Hepatocyte (in vitro differentiated cells): ENCODE measurements around the gene SYDE1.
"Not testable (repeated sequence)": the region's sequence is repeated elsewhere in the genome, so short reads cannot be mapped to it uniquely, and the experiment has no call there.

Source experiments
- EZH2 ChIP-seq: fragments of 200-600 bp; sonication (generic); IDR thresholded peaks from 2 replicates; pipeline ENCODE4 v1.6.1; 2016; ENCODE audit warnings: antibody characterized with exemption, mild to moderate bottlenecking, borderline replicate concordance
- EZH2phosphoT487 ChIP-seq: fragments of 200-600 bp; sonication (generic); IDR thresholded peaks from one replicate; pipeline ENCODE4 v1.6.1; 2018; ENCODE audit warnings: antibody characterized with exemption, mild to moderate bottlenecking, low read depth, moderate library complexity; ENCODE audit not compliant: unreplicated experiment, severe bottlenecking
- TF ChIP-seq, protein P1 (sequence below): fragments of 200-600 bp; sonication (generic); IDR thresholded peaks from 2 replicates; pipeline ENCODE4 v1.5.1; 2016; ENCODE audit warnings: antibody characterized with exemption, mild to moderate bottlenecking; ENCODE audit not compliant: poor library complexity

DNA sequence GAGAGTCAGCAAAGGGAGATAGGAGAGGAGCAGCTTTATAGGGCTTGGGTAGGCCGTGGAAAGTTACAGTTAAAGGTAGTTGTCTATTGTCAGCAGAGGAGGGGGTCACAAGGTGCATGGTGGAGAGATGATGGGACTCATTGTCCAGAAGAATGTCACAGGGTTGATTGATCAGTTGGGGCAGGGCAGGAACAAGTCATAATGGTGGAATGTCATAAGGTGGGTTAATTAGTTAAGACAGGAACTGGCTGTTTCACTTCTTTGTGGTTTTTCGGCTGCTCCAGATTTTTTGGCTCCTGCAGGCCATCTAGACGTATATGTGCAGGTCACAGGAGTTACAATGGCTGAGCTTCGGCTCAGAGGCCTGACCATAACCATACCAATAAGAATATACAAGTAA lies 36.8 kb upstream of the SYDE1 start:
- TF ChIP-seq, protein P1, sequence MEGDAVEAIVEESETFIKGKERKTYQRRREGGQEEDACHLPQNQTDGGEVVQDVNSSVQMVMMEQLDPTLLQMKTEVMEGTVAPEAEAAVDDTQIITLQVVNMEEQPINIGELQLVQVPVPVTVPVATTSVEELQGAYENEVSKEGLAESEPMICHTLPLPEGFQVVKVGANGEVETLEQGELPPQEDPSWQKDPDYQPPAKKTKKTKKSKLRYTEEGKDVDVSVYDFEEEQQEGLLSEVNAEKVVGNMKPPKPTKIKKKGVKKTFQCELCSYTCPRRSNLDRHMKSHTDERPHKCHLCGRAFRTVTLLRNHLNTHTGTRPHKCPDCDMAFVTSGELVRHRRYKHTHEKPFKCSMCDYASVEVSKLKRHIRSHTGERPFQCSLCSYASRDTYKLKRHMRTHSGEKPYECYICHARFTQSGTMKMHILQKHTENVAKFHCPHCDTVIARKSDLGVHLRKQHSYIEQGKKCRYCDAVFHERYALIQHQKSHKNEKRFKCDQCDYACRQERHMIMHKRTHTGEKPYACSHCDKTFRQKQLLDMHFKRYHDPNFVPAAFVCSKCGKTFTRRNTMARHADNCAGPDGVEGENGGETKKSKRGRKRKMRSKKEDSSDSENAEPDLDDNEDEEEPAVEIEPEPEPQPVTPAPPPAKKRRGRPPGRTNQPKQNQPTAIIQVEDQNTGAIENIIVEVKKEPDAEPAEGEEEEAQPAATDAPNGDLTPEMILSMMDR: not testable (repeated sequence)
- not testable (repeated sequence) for TF ChIP-seq EZH2, EZH2phosphoT487
